K562 (cell line): ENCODE results near the gene NFIC. TPM values are rescaled to one million over a fixed set of nuclear protein-coding genes. Genes with fewer than 3 reads are reported as not detected.
A peak's percentile ranks its signal among the peaks of the same experiment; 100 is the strongest.

Experiments used
- BDP1 ChIP-seq: IDR thresholded peaks from 3 replicates; pipeline ENCODE4 v1.6.1; 2011; ENCODE audit not compliant: insufficient read length, insufficient read depth
- CHD2 ChIP-seq: IDR thresholded peaks from 2 replicates; pipeline ENCODE4 v1.6.1; 2011; ENCODE audit warnings: low read depth, low read length
- CTCF ChIP-seq, 3 experiments: IDR thresholded peaks in 2 of 3; conservative IDR thresholded peaks in 1 of 3; 2 replicates each; pipeline ENCODE4 v1.5.1; 2011 to 2012; ENCODE audit warnings: low read length in 3 of 3, mild to moderate bottlenecking in 3 of 3, control low read depth in 2 of 3, improper control_type of control experiment in 1 of 3, inconsistent platforms in 1 of 3, low read depth in 1 of 3, mixed read lengths in 1 of 3, moderate library complexity in 1 of 3; ENCODE audit not compliant: insufficient read depth in 2 of 3
- ELK3 ChIP-seq: fragments of 450-650 bp; formaldehyde crosslinking; IDR thresholded peaks from 2 replicates; pipeline ENCODE4 v1.4.0; 2020; ENCODE audit warnings: mild to moderate bottlenecking
- HCFC1 ChIP-seq: IDR thresholded peaks from 2 replicates; pipeline ENCODE4 v1.6.1; 2012; ENCODE audit warnings: low read depth, low read length, improper control_type of control experiment
- HDAC2 ChIP-seq: fragments of 450-650 bp; IDR thresholded peaks from 2 replicates; pipeline ENCODE4 v1.6.1; 2016; ENCODE audit warnings: mild to moderate bottlenecking
- MBD2 ChIP-seq: sonication (generic); IDR thresholded peaks from 2 replicates; pipeline ENCODE4 v1.6.1; 2016; ENCODE audit warnings: low read depth, borderline replicate concordance
- RAD21 ChIP-seq, 2 experiments: fragments of 250-450 bp in 1 of 2; fragments of 450-650 bp in 1 of 2; sonication (Bioruptor Pico) in 1 of 2; formaldehyde crosslinking in 1 of 2; IDR thresholded peaks in 1 of 2; conservative IDR thresholded peaks in 1 of 2; 2 replicates each; pipeline versions ENCODE4 v1.4.0 to v1.8.0; 2020 to 2022; ENCODE audit warnings: mild to moderate bottlenecking in 2 of 2, moderate library complexity in 1 of 2
- REST ChIP-seq, 2 experiments: fragments of 450-650 bp; formaldehyde crosslinking in 1 of 2; IDR thresholded peaks; 2 replicates each; pipeline versions ENCODE4 v1.4.0 to v1.6.1; 2014 to 2020; ENCODE audit warnings: mild to moderate bottlenecking in 2 of 2, borderline replicate concordance in 1 of 2, low read depth in 1 of 2
- TEAD1 ChIP-seq, 2 experiments: fragments of 450-650 bp in 1 of 2; sonication (generic) in 1 of 2; formaldehyde crosslinking; IDR thresholded peaks; 2 replicates each; pipeline versions ENCODE4 v1.4.0 to v1.8.0; 2020 to 2022; ENCODE audit warnings: mild to moderate bottlenecking in 2 of 2, missing genetic modification reagents in 1 of 2
- ZBTB33 ChIP-seq: sonication (generic); formaldehyde crosslinking; IDR thresholded peaks from 2 replicates; pipeline ENCODE4 v1.8.1; 2023; ENCODE audit warnings: mild to moderate bottlenecking, missing genetic modification reagents
- polyA plus RNA-seq, 8 experiments: library from polyadenylated mRNA; depleted of rRNA in 4 of 8; stranded (reverse) in 5 of 8; unstranded in 3 of 8; fragments of >200 nt; fragmentation: Nextera tagmentation in 2 of 8; fragmentation: Illumina TruSeq in 1 of 8; extraction: Ambion mirVana in 2 of 8; extraction: Trizol in 1 of 8; gene quantifications; 2 replicates each; pipeline versions ENCODE4 v1.2.1 to v1.2.3, GENCODE V29; 2011 to 2014; ENCODE audit warnings: inconsistent platforms in 1 of 8, missing spikeins in 1 of 8
- total RNA-seq, 7 experiments: library from RNA; depleted of rRNA in 6 of 7; stranded (reverse); fragments of >200 nt in 6 of 7; fragmentation: Illumina TruSeq in 2 of 7; extraction: Trizol in 2 of 7; gene quantifications; 2 replicates each; pipeline versions ENCODE4 v1.2.1 to v1.2.3, GENCODE V29; 2011 to 2021; ENCODE audit warnings: low replicate concordance in 1 of 7

The NFIC gene
- total and polyA plus RNA-seq, 9 of the 15 experiments (the other 6 are each of a cell fraction or from before 2014, with no cell fraction given): 0.71 to 62.1 (median 6.9) TPM

- TF ChIP-seq TEAD1 (CRISPR knock-in tag; IDR thresholded peaks at IDR 0.05) (0 out of 4 replicates have a peak, but pooled peaks of 1 of the 2 experiments have one; percentile 35), HCFC1 (no peak), RAD21 (CRISPR knock-in tag; conservative IDR thresholded peaks at IDR 0.05 in 1 of 2, IDR thresholded peaks at IDR 0.05 in 1 of 2) (peak in 1 of 2 experiments; percentile 52; a peak in 2 of 4 replicates), CTCF (IDR thresholded peaks at IDR 0.05 in 2 of 3, conservative IDR thresholded peaks at IDR 0.05 in 1 of 3; ENCODE audit: insufficient read depth in 2 of 3, low read depth in 1 of 3, low read length in 3 of 3) (peak; percentile 9 to 54 (median 36); a peak in 3 of 6 replicates), BDP1 (no peak), ZBTB33 (CRISPR knock-in tag) (peak; percentile 96), HDAC2 (peak; percentile 75), CHD2 (peak; percentile 73), MBD2 (peak; percentile 94; the same call in 1 of the 2 replicates), REST (IDR thresholded peaks at IDR 0.05; ENCODE audit: borderline replicate concordance) (peak; percentile 40; the same call in 1 of the 2 replicates), REST (CRISPR knock-in tag; IDR thresholded peaks at IDR 0.05; ENCODE audit: low read depth) (no peak), ELK3 (no peak)
Measured at GRCh38 chr19:3343619-3344502, 22.5 kb upstream of the NFIC start (continued).
